Caki2 (cell line): ENCODE results near the gene MTX1. TPM values are rescaled to one million over a fixed set of nuclear protein-coding genes. Genes with fewer than 3 reads are reported as not detected.

Source experiments
- total RNA-seq: library from RNA; depleted of rRNA; stranded (reverse); fragments of >200 nt; shearing (Covaris generic); gene quantifications from 2 replicates; pipeline ENCODE4 v1.2.3, GENCODE V29; 2014; ENCODE audit warnings: low replicate concordance; rRNA removed

Gene MTX1
- total RNA-seq, 1 experiment from 2014 or later = 172 TPM

Other genes with a start within 250 kb of the MTX1 start
- 18.4 and 22.2 TPM in 2 replicates for gene PYGO2, start 246.9 kb upstream of the MTX1 start, total RNA-seq
- gene SHC1, start 237.9 kb upstream of the MTX1 start, total RNA-seq = 95.0 and 109 TPM in 2 replicates
- 166 and 305 TPM in 2 replicates for gene CKS1B, start 234.0 kb upstream of the MTX1 start, total RNA-seq
- 33.4 and 41.9 TPM in 2 replicates for gene FLAD1, start 225.4 kb upstream of the MTX1 start, total RNA-seq
- gene LENEP, start 215.1 kb upstream of the MTX1 start, total RNA-seq = not detected in 2 replicates
- 12.2 and 22.8 TPM in 2 replicates for gene ZBTB7B, start 205.9 kb upstream of the MTX1 start, total RNA-seq
- not detected in 2 replicates for gene DCST2, start 174.9 kb upstream of the MTX1 start, total RNA-seq
- gene DCST1, start 174.9 kb upstream of the MTX1 start, total RNA-seq = not detected in 2 replicates
- gene ADAM15, start 157.4 kb upstream of the MTX1 start, total RNA-seq = 102 and 125 TPM in 2 replicates
- gene EFNA4, start 145.0 kb upstream of the MTX1 start, total RNA-seq = 22.3 and 38.5 TPM in 2 replicates
- gene EFNA3, start 129.9 kb upstream of the MTX1 start, total RNA-seq = 9.1 and 10.0 TPM in 2 replicates
- gene EFNA1, start 80.8 kb upstream of the MTX1 start, total RNA-seq = 2.5 and 19.2 TPM in 2 replicates
- gene SLC50A1, start 72.8 kb upstream of the MTX1 start, total RNA-seq = 46.9 and 54.7 TPM in 2 replicates
- gene DPM3, start 68.2 kb upstream of the MTX1 start, total RNA-seq = 171 and 198 TPM in 2 replicates
- gene KRTCAP2, start 35.4 kb upstream of the MTX1 start, total RNA-seq = 271 and 341 TPM in 2 replicates
- gene TRIM46, start 34.8 kb upstream of the MTX1 start, total RNA-seq = not detected in 2 replicates
- 20.5 and 28.3 TPM in 2 replicates for gene THBS3, start 798 bp upstream of the MTX1 start, total RNA-seq
- gene ENTREP3, start 46.8 kb downstream of the MTX1 start, total RNA-seq = 4.3 and 7.1 TPM in 2 replicates
- 52.5 and 77.8 TPM in 2 replicates for gene SCAMP3, start 53.7 kb downstream of the MTX1 start, total RNA-seq
- 30.8 and 32.8 TPM in 2 replicates for gene CLK2, start 64.8 kb downstream of the MTX1 start, total RNA-seq
- gene HCN3, start 68.8 kb downstream of the MTX1 start, total RNA-seq = 0.06 and 0.84 TPM in 2 replicates
- gene PKLR, start 92.7 kb downstream of the MTX1 start, total RNA-seq = not detected in 2 replicates
- gene FDPS, start 100.2 kb downstream of the MTX1 start, total RNA-seq = 239 and 330 TPM in 2 replicates
- 22.6 and 24.3 TPM in 2 replicates for gene RUSC1, start 112.2 kb downstream of the MTX1 start, total RNA-seq